Retinal pigment epithelial cell (primary cell): ENCODE results near the gene TNIP2.

ENCODE experiments used
- DNase-seq: peaks from one replicate; pipeline ENCODE4 v3.0.0-alpha.2; 2010; ENCODE audit warnings: low read depth
- H3K4me3 ChIP-seq: 2 replicates; pipeline ENCODE4 v1.5.1; 2011; ENCODE audit warnings: mild to moderate bottlenecking, low read length, control low read depth, moderate library complexity
- CTCF ChIP-seq: conservative IDR thresholded peaks from 2 replicates; pipeline ENCODE4 v1.5.1; 2011; ENCODE audit warnings: low read depth, low read length, control low read depth, inconsistent platforms

Gene TNIP2

GRCh38 chr4:2788532-2789103 is 32.5 kb upstream of the TNIP2 start:
- no peak for TF ChIP-seq CTCF
- no peak for DNase-seq
- no peak overlapping the region for H3K4me3 ChIP-seq

GRCh38 chr4:2788101-2788500 is 32.0 kb upstream of the TNIP2 start:
- no peak for TF ChIP-seq CTCF
- DNase-seq, result no peak
- no peak overlapping the region for H3K4me3 ChIP-seq

- no peak for TF ChIP-seq CTCF
- H3K4me3 ChIP-seq, result no peak overlapping the region
- no peak for DNase-seq
These were observed 31.3 kb upstream of the TNIP2 start for GRCh38 chr4:2787230-2788100.

GRCh38 chr4:2786794-2787229 is 30.7 kb upstream of the TNIP2 start:
- no peak for DNase-seq
- no peak overlapping the region for H3K4me3 ChIP-seq
- no peak for TF ChIP-seq CTCF

GRCh38 chr4:2786152-2786671 is 30.1 kb upstream of the TNIP2 start:
- H3K4me3 ChIP-seq, result no peak overlapping the region
- no peak for TF ChIP-seq CTCF
- DNase-seq, result no peak

GRCh38 chr4:2785613-2786012 is 29.5 kb upstream of the TNIP2 start:
- no peak for TF ChIP-seq CTCF
- no peak overlapping the region for H3K4me3 ChIP-seq
- DNase-seq, result no peak
